Measurements from ENCODE around the gene ZNF580. TPM values are rescaled to one million over a fixed set of nuclear protein-coding genes. Genes with fewer than 3 reads are reported as not detected.
A peak's percentile ranks its signal among the peaks of the same experiment; 100 is the strongest.

ZNF580 gene
- total and polyA plus RNA-seq, 2 of the 13 experiments (the other 11 are each of a cell fraction or from before 2014, with no cell fraction given) = 4.4 to 6.0 TPM

- TF ChIP-seq ZNF318 (CRISPR knock-in tag; IDR thresholded peaks at IDR 0.05) (no peak), MZF1 (CRISPR knock-in tag; IDR thresholded peaks at IDR 0.05; ENCODE audit: borderline replicate concordance) (no peak), NFYB (CRISPR knock-in tag; IDR thresholded peaks at IDR 0.05) (0 out of 2 replicates have a peak, but pooled peaks have one; percentile 34)
Observed at GRCh38 chr19:55656988-55657747, 16.4 kb downstream of the ZNF580 start (continued).
